Lung (tissue), 12 donors: ENCODE data around the gene HIP1R. TPM values are rescaled to one million over a fixed set of nuclear protein-coding genes. Genes with fewer than 3 reads are reported as not detected.

Source experiments
- ATAC-seq: fragments of 200-7000 bp; cut with Tn5 transposase; one replicate; pipeline ENCODE4 v1.9.1; 2020; ENCODE audit warnings: moderate number of reproducible peaks; ENCODE audit not compliant: insufficient read depth, low FRiP score
- DNase-seq, 3 donors: peaks; one replicate each; pipeline ENCODE4 v3.0.0-alpha.2; 2013 to 2017
- H3K27ac ChIP-seq, 2 donors: one replicate each; pipeline ENCODE4 v1.5.1; 2013; ENCODE audit warnings: mild to moderate bottlenecking in 2 of 2, moderate library complexity in 2 of 2, control low read depth in 1 of 2, inconsistent platforms in 1 of 2, low read depth in 1 of 2, low read length in 1 of 2
- H3K27me3 ChIP-seq, 3 donors: one replicate each; pipeline ENCODE4 v1.5.1; 2013; ENCODE audit warnings: low read length in 2 of 3; ENCODE audit not compliant: control insufficient read depth in 3 of 3, insufficient read depth in 3 of 3
- H3K36me3 ChIP-seq, 4 donors: one replicate each; pipeline ENCODE4 v1.5.1; 2013; ENCODE audit warnings: low read length in 4 of 4, mild to moderate bottlenecking in 1 of 4, moderate library complexity in 1 of 4; ENCODE audit not compliant: control insufficient read depth in 4 of 4, insufficient read depth in 4 of 4
- H3K4me1 ChIP-seq, 5 donors: one replicate each; pipeline ENCODE4 v1.5.1; 2013; ENCODE audit warnings: low read length in 5 of 5, mild to moderate bottlenecking in 2 of 5, moderate library complexity in 1 of 5; ENCODE audit not compliant: control insufficient read depth in 5 of 5, insufficient read depth in 5 of 5
- H3K4me3 ChIP-seq: one replicate; pipeline ENCODE4 v1.5.1; 2013; ENCODE audit warnings: mild to moderate bottlenecking, control low read depth, moderate library complexity
- H3K9ac ChIP-seq, 2 donors: one replicate each; pipeline ENCODE4 v1.5.1; 2013; ENCODE audit warnings: low read length in 2 of 2, control low read depth in 1 of 2; ENCODE audit not compliant: insufficient read depth in 1 of 2
- H3K9me3 ChIP-seq, 4 donors: one replicate each; pipeline ENCODE4 v1.5.1; 2013; ENCODE audit warnings: low read length in 3 of 4, mild to moderate bottlenecking in 1 of 4, moderate library complexity in 1 of 4; ENCODE audit not compliant: control insufficient read depth in 4 of 4, insufficient read depth in 3 of 4
- CTCF ChIP-seq: IDR thresholded peaks from 2 replicates; pipeline ENCODE4 v1.5.1; 2012; ENCODE audit warnings: mild to moderate bottlenecking; ENCODE audit errors: control extremely low read depth, extremely low read depth
- WGBS, 2 donors: extraction: QIAGEN DNeasy Blood & Tissue Kit; methylation state at CpG; one replicate each; pipeline ENCODE4 v1.1.7; 2013; 5-methylcytosine and 5-hydroxymethylcytosine counted together
- polyA plus RNA-seq, 2 donors: library from polyadenylated mRNA; stranded (reverse); fragments of 200-250 nt; gene quantifications; one replicate each; pipeline ENCODE4 v1.2.1, GENCODE V29; 2013
- total RNA-seq, 2 donors: library from RNA; depleted of rRNA in 1 of 2; stranded (reverse); fragments of >200 nt in 1 of 2; gene quantifications; one replicate each; pipeline ENCODE4 v1.2.1, GENCODE V29; 2014 to 2021
- donor health status: control.
- donor health status: control.
- donor health status: Bipolar disorder and iron deficiency.
- donor health status: healthy.
- donor health status: DM: yes; HTN: yes; CAD: no.

Gene HIP1R
- total and polyA plus RNA-seq, 4 donors, result 33.8 to 56.3 (median 35.4) TPM

DNA sequence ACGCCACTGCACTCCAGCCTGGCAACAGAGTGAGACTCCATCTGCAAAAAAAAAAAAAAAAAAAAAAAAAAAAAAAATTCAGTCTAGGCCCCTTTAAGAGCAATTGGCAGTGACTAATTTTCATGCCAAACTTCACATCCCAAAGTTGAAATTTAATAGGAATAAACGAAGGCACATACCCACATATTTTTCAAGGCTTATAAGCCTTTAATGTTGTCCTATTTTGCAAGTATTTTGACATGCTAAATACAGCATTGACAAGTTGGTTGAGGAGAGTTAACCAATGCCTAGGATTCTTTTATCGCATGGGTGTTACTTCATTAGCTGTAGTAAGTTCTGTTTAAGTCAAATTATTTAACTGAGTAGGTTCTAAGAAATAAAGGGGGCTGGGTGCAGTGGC is 23.5 kb upstream of the HIP1R start:
- no peak for DNase-seq
- ATAC-seq, result no peak
- WGBS, 2 donors, result 68 to 87% methylated on average over 3 of the region's 3 CpGs

DNA sequence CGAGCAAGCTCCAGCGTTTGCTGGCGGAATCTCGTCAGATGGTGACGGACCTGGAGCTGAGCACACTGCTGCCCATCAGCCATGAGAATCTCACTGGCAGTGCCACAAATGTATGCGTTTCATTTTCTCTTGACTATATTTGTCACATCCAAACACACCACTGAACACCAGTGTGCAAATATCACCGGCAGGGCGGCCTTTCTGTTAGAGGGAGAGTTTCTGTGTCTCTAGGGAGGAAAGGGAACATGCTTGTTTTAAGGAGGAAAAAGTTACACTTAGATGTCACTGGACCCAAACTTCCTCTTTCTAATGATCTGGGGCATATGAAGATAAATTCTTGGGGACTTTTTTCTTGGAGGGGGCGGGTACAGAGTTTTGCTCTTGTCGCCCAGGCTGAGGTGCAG is 21.9 kb upstream of the HIP1R start:
- no peaks in the 10 kb centered on the region for H3K4me1 ChIP-seq
- ATAC-seq (no peak), DNase-seq (no peak)
- no peak overlapping the region for H3K27ac ChIP-seq
- no peak overlapping the region for H3K9ac ChIP-seq
- 48 to 72% methylated on average over 10 of the region's 10 CpGs for WGBS, 2 donors
- H3K36me3 ChIP-seq, result no peaks in the 10 kb centered on the region
- H3K4me3 ChIP-seq, result no peak overlapping the region
- no peaks in the 10 kb centered on the region for H3K9me3 ChIP-seq
- no peaks in the 10 kb centered on the region for H3K27me3 ChIP-seq
- TF ChIP-seq CTCF, result no peak

More for the DNA sequence above, 23.5 kb upstream of the HIP1R start:
- Histone ChIP-seq H3K4me1 (no peaks in the 10 kb centered on the region), H3K27me3 (no peaks in the 10 kb centered on the region), H3K9ac (no peak overlapping the region), H3K27ac (no peak overlapping the region), H3K9me3 (no peaks in the 10 kb centered on the region), H3K4me3 (no peak overlapping the region), H3K36me3 (no peaks in the 10 kb centered on the region)
- TF ChIP-seq CTCF, result no peak

DNA sequence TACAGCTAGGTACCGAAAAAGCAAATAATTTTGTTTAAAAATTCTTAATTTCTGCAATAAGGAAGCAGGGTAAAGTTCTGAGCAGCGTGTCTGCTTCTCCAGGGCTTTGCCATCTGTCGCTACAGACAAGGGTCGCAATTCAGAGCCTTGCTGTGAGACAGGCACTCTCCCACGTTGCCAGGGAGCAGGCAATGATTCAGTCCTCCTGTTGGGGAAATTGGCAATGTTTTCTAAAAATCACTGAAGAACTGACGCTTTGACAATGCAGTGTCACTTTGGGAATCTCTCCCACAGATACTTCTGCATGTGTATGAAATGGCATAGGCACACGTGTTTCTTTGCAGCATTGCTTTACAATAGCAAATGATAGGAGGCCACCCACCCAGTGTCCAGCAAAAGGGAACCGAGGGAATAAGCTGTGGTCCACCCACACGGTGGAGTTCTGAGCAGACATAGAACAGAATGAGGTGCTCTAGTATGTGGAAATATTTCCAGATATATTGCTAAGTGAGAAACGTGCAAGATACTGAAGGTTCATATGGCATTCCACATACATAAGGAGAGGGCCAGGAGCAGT is 16.0 kb upstream of the HIP1R start:
- no peaks in the 10 kb centered on the region for H3K36me3 ChIP-seq
- H3K27me3 ChIP-seq, result no peaks in the 10 kb centered on the region
- H3K9ac ChIP-seq, result no peak overlapping the region
- H3K9me3 ChIP-seq, result no peaks in the 10 kb centered on the region
- 60 to 76% methylated on average over 10 of the region's 10 CpGs for WGBS, 2 donors
- no peak for DNase-seq
- no peak overlapping the region for H3K4me3 ChIP-seq
- no peaks in the 10 kb centered on the region for H3K4me1 ChIP-seq
- no peak for TF ChIP-seq CTCF
- no peak overlapping the region for H3K27ac ChIP-seq
- no peak for ATAC-seq

GRCh38 chr12:122820138-122820537 is 15.1 kb upstream of the HIP1R start:
- no peak for DNase-seq
- Histone ChIP-seq H3K27me3 (no peaks in the 10 kb centered on the region), H3K4me1 (no peaks in the 10 kb centered on the region), H3K27ac (no peak overlapping the region), H3K4me3 (no peak overlapping the region), H3K9me3 (no peaks in the 10 kb centered on the region), H3K36me3 (no peaks in the 10 kb centered on the region), H3K9ac (no peak overlapping the region)
- TF ChIP-seq CTCF, result no peak
- WGBS, 2 donors, result 59 to 83% methylated on average over 8 of the region's 8 CpGs
- no peak for ATAC-seq
